PC-9 (cell line): ENCODE results near the gene TPP1.

Experiments used
- EZH2 ChIP-seq: fragments of 200-600 bp; sonication (generic); IDR thresholded peaks from 2 replicates; pipeline ENCODE4 v1.8.0; 2017; ENCODE audit warnings: antibody characterized with exemption, low read depth
- TF ChIP-seq, protein P1 (sequence below): fragments of 200-600 bp; sonication (generic); conservative IDR thresholded peaks from 2 replicates; pipeline ENCODE4 v1.6.1; 2017; ENCODE audit warnings: mixed run types, antibody characterized with exemption, mild to moderate bottlenecking, moderate library complexity

DNA sequence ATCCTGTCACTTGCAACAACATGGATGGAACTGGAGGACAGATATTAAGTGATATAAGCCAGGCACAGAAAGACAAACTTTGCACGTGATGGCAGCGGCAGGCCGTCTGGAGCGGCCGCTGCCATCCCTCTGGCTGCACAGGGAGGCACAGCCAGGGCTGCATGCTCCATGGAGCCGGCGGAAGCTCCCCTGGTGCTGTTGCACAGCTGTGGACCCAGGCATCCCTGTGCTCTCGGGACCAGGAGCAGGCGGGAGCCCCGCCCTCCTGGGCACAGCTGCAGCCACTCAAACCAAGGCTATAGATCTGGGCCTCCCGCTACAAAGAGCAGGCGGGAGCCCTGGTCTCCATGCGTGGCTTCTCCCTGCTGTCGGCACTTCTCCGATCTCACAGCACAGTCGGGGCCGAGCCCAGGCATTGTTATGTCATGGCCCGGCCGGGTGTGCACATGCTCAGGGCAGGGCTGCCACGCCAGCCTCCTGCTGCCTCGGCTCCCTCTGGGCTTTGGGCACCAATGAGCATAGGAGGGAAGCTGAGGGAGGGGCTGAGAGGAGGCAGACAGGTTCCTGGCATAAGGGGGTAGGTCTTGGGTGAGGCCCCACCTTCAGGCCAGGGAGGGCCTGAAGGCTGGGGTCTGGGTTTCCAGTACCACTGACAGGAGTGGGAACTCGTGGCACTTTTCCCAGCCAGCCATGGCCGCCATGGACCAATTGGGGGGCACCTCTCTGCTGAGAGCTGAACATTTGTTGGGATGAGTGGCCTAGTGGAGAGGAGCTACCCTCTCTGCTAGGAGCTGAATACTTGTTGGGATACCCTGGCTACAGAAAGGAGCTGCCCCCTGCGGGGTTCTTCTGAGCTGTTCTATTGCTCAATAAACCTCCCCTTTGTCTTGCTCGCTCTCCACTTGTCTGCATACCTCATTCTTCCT is 32.5 kb downstream of the TPP1 start:
- TF ChIP-seq, protein P1, sequence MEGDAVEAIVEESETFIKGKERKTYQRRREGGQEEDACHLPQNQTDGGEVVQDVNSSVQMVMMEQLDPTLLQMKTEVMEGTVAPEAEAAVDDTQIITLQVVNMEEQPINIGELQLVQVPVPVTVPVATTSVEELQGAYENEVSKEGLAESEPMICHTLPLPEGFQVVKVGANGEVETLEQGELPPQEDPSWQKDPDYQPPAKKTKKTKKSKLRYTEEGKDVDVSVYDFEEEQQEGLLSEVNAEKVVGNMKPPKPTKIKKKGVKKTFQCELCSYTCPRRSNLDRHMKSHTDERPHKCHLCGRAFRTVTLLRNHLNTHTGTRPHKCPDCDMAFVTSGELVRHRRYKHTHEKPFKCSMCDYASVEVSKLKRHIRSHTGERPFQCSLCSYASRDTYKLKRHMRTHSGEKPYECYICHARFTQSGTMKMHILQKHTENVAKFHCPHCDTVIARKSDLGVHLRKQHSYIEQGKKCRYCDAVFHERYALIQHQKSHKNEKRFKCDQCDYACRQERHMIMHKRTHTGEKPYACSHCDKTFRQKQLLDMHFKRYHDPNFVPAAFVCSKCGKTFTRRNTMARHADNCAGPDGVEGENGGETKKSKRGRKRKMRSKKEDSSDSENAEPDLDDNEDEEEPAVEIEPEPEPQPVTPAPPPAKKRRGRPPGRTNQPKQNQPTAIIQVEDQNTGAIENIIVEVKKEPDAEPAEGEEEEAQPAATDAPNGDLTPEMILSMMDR = no peak
- no peak for TF ChIP-seq EZH2
